K562 (cell line): ENCODE results near the gene SLC11A1. TPM values are rescaled to one million over a fixed set of nuclear protein-coding genes. Genes with fewer than 3 reads are reported as not detected.

Source experiments
- BCLAF1 ChIP-seq, 2 experiments: fragments of 450-650 bp in 1 of 2; IDR thresholded peaks; 2 replicates each; pipeline ENCODE4 v1.6.1; 2011 to 2017; ENCODE audit warnings: low read depth in 2 of 2, antibody characterized with exemption in 1 of 2, borderline replicate concordance in 1 of 2, low read length in 1 of 2, mild to moderate bottlenecking in 1 of 2, mixed read lengths in 1 of 2; ENCODE audit not compliant: control insufficient read depth in 1 of 2
- CLOCK ChIP-seq: fragments of 250-450 bp; sonication (Bioruptor Pico); IDR thresholded peaks from 2 replicates; pipeline ENCODE4 v1.4.0; 2020; ENCODE audit warnings: mild to moderate bottlenecking, moderate library complexity, borderline replicate concordance
- PREB ChIP-seq: sonication (generic); formaldehyde crosslinking; IDR thresholded peaks from 2 replicates; pipeline ENCODE4 v1.8.1; 2023; ENCODE audit warnings: mild to moderate bottlenecking, missing genetic modification reagents
- PRMT5 ChIP-seq: sonication (generic); formaldehyde crosslinking; IDR thresholded peaks from 2 replicates; pipeline ENCODE4 v1.5.0; 2020; ENCODE audit warnings: missing genetic modification reagents
- SIN3A ChIP-seq, 2 experiments: fragments of 150-350 bp in 1 of 2; IDR thresholded peaks; 2 replicates each; pipeline ENCODE4 v1.6.1; 2011 to 2016; ENCODE audit warnings: borderline replicate concordance in 2 of 2, low read depth in 2 of 2, low read length in 2 of 2, mild to moderate bottlenecking in 2 of 2, moderate library complexity in 2 of 2; ENCODE audit not compliant: control insufficient read depth in 1 of 2
- TAF9B ChIP-seq: fragments of 450-650 bp; IDR thresholded peaks from 2 replicates; pipeline ENCODE4 v1.6.1; 2018; ENCODE audit warnings: mild to moderate bottlenecking; ENCODE audit not compliant: partially characterized antibody
- XRCC4 ChIP-seq: IDR thresholded peaks from one replicate; pipeline ENCODE4 v1.6.1; 2011; ENCODE audit not compliant: insufficient read depth, insufficient read length; ENCODE audit errors: extremely low read depth
- ZNF175 ChIP-seq: fragments of 200-800 bp; sonication (Bioruptor generic); IDR thresholded peaks from 2 replicates; pipeline ENCODE4 v1.6.1; 2016; ENCODE audit warnings: low read depth, mild to moderate bottlenecking, missing genetic modification characterization, missing compliant biosample characterization
- ZNF407 ChIP-seq: fragments of 450-650 bp; IDR thresholded peaks from 2 replicates; pipeline ENCODE4 v1.6.1; 2016; ENCODE audit warnings: low read depth
- polyA plus RNA-seq, 8 experiments: library from polyadenylated mRNA; depleted of rRNA in 4 of 8; stranded (reverse) in 5 of 8; unstranded in 3 of 8; fragments of >200 nt; fragmentation: Nextera tagmentation in 2 of 8; fragmentation: Illumina TruSeq in 1 of 8; extraction: Ambion mirVana in 2 of 8; extraction: Trizol in 1 of 8; gene quantifications; 2 replicates each; pipeline versions ENCODE4 v1.2.1 to v1.2.3, GENCODE V29; 2011 to 2014; ENCODE audit warnings: inconsistent platforms in 1 of 8, missing spikeins in 1 of 8
- total RNA-seq, 7 experiments: library from RNA; depleted of rRNA in 6 of 7; stranded (reverse); fragments of >200 nt in 6 of 7; fragmentation: Illumina TruSeq in 2 of 7; extraction: Trizol in 2 of 7; gene quantifications; 2 replicates each; pipeline versions ENCODE4 v1.2.1 to v1.2.3, GENCODE V29; 2011 to 2021; ENCODE audit warnings: low replicate concordance in 1 of 7

Gene SLC11A1
- total and polyA plus RNA-seq, 9 of the 15 experiments (the other 6 are each of a cell fraction or from before 2014, with no cell fraction given): 0.35 to 1.6 (median 0.65) TPM

GRCh38 chr2:218399391-218400166, 17.5 kb downstream of the SLC11A1 start, which contains the start of gene CTDSP1 (continued):
- TF ChIP-seq CLOCK (CRISPR knock-in tag) (no peak), PRMT5 (CRISPR knock-in tag) (no peak), ZNF175 (CRISPR knock-in tag) (no peak), PREB (no peak), ZNF407 (no peak), SIN3A (IDR thresholded peaks at IDR 0.05; ENCODE audit: borderline replicate concordance in 2 of 2, control insufficient read depth in 1 of 2, low read depth in 2 of 2, low read length in 2 of 2) (0 out of 4 replicates have a peak, but pooled peaks of 1 of the 2 experiments have one; percentile 6), TAF9B (no peak), XRCC4 (no peak), BCLAF1 (IDR thresholded peaks at IDR 0.05; ENCODE audit: borderline replicate concordance in 1 of 2, control insufficient read depth in 1 of 2, low read depth in 2 of 2, low read length in 1 of 2) (peak in 1 of 2 experiments; percentile 52; a peak in 1 of 4 replicates)
